Smooth muscle cell of bladder (primary cell): ENCODE results near the gene ABLIM2. TPM values are rescaled to one million over a fixed set of nuclear protein-coding genes. Genes with fewer than 3 reads are reported as not detected.

ENCODE experiments used
- total RNA-seq: library from RNA; depleted of rRNA; stranded (reverse); fragments of >200 nt; gene quantifications from 2 replicates; pipeline ENCODE4 v1.2.3, GENCODE V29; 2014

The ABLIM2 gene
- total RNA-seq, result 0.09 and 0.14 TPM in 2 replicates

GRCh38 chr4:8158710-8159536, at the start of gene ABLIM2:
ABLIM2 (minus strand) TSS chr4:8158813; CDS start chr4:8158689, 124 bp downstream.

GRCh38 chr4:8198906-8199593, 40.4 kb upstream of the ABLIM2 start, which contains the start of gene SH3TC1:
SH3TC1 (plus strand) TSS chr4:8199290; CDS start chr4:8205195, 5,905 bp downstream.

GRCh38 chr4:7939377-7940108, 219.1 kb downstream of the ABLIM2 start, which contains the start of gene AFAP1:
AFAP1 (minus strand) TSS chr4:7939861; CDS start chr4:7872078, 67,783 bp downstream.

Other genes with a start within 250 kb of the ABLIM2 start
- 25.2 and 38.3 TPM in 2 replicates for gene AFAP1, start 219.0 kb downstream of the ABLIM2 start, total RNA-seq
- 1.0 and 1.7 TPM in 2 replicates for gene SH3TC1, start 40.5 kb upstream of the ABLIM2 start, total RNA-seq
- 5.8 and 10.4 TPM in 2 replicates for gene HTRA3, start 110.9 kb upstream of the ABLIM2 start, total RNA-seq